Measurements from ENCODE around the gene MUSTN1.

MUSTN1 gene

GRCh38 chr3:52851348-52851747 lies 16.5 kb upstream of the MUSTN1 start:
- DNase-seq = peak; percentile 34

GRCh38 chr3:52849656-52850055 lies 14.8 kb upstream of the MUSTN1 start:
- DNase-seq = no peak

- DNase-seq = no peak
Observed at GRCh38 chr3:52848617-52849016, 13.8 kb upstream of the MUSTN1 start.

- DNase-seq = no peak
Observed at GRCh38 chr3:52847726-52848125, 12.9 kb upstream of the MUSTN1 start.

GRCh38 chr3:52847241-52847640 lies 12.4 kb upstream of the MUSTN1 start:
- DNase-seq = no peak

GRCh38 chr3:52846432-52846965 lies 11.7 kb upstream of the MUSTN1 start:
- no peak for DNase-seq

GRCh38 chr3:52845691-52846431 lies 11.0 kb upstream of the MUSTN1 start:
- peak; percentile 39 for DNase-seq

- DNase-seq = no peak
Observed at GRCh38 chr3:52845157-52845556, 10.3 kb upstream of the MUSTN1 start.

GRCh38 chr3:52844290-52844975 lies 9.6 kb upstream of the MUSTN1 start:
- DNase-seq = no peak

GRCh38 chr3:52843881-52844280 lies 9.1 kb upstream of the MUSTN1 start:
- DNase-seq = no peak

- DNase-seq = no peak
Observed at GRCh38 chr3:52843108-52843865, 8.5 kb upstream of the MUSTN1 start.

GRCh38 chr3:52842424-52842823 lies 7.6 kb upstream of the MUSTN1 start:
- no peak for DNase-seq

- no peak for DNase-seq
Observed at GRCh38 chr3:52841981-52842340, 7.1 kb upstream of the MUSTN1 start.

GRCh38 chr3:52841211-52841980 lies 6.6 kb upstream of the MUSTN1 start:
- DNase-seq = no peak

GRCh38 chr3:52839892-52840545 lies 5.2 kb upstream of the MUSTN1 start:
- DNase-seq = no peak

GRCh38 chr3:52839268-52839575 lies 4.4 kb upstream of the MUSTN1 start:
- DNase-seq = no peak

GRCh38 chr3:52838561-52839267 lies 3.9 kb upstream of the MUSTN1 start:
- peak; percentile 15 for DNase-seq

GRCh38 chr3:52836986-52837385 lies 2.2 kb upstream of the MUSTN1 start:
- DNase-seq = no peak

- no peak for DNase-seq
Observed at GRCh38 chr3:52836471-52836845, 1.6 kb upstream of the MUSTN1 start.

GRCh38 chr3:52835766-52836470 lies 1.1 kb upstream of the MUSTN1 start:
- DNase-seq = no peak

- DNase-seq = no peak
Observed at GRCh38 chr3:52833202-52833601, 1.6 kb downstream of the MUSTN1 start.
